H1 (cell line): ENCODE results near the gene YEATS2. TPM values are rescaled to one million over a fixed set of nuclear protein-coding genes. Genes with fewer than 3 reads are reported as not detected.

ENCODE experiments used
- CTBP2 ChIP-seq: IDR thresholded peaks from 2 replicates; pipeline ENCODE4 v1.7.0; 2011; ENCODE audit warnings: borderline replicate concordance, mild to moderate bottlenecking, moderate library complexity, mixed read lengths, low read length; ENCODE audit not compliant: insufficient read depth, insufficient read length
- polyA plus RNA-seq, 7 experiments: library from polyadenylated mRNA; depleted of rRNA in 3 of 7; stranded (reverse) in 5 of 7; unstranded in 2 of 7; fragments of >200 nt in 5 of 7; fragments of 200-250 nt in 2 of 7; gene quantifications; 1 replicate in 5 of 7; 2 replicates in 1 of 7; 4 replicates in 1 of 7; pipeline versions ENCODE4 v1.2.1 to v1.2.3, GENCODE V29; 2011 to 2013; ENCODE audit warnings: missing spikeins in 2 of 7, mixed read lengths in 2 of 7
- total RNA-seq: library from RNA; stranded (reverse); fragmentation: NEBNext Ultra II Directional; extraction: Animal tissue kit (Norgen Biotek cat#: 25700); gene quantifications from 2 replicates; pipeline ENCODE4 v1.2.1, GENCODE V29; 2021

YEATS2 gene
- total and polyA plus RNA-seq, 2 of the 8 experiments (the other 6 are each of a cell fraction or from before 2014, with no cell fraction given) = 35.3 to 53.7 TPM

GRCh38 chr3:183762304-183762703, 64.7 kb downstream of the YEATS2 start (continued):
- no peak for TF ChIP-seq CTBP2
